Measurements from ENCODE around the gene ALDH3A2.

DNA sequence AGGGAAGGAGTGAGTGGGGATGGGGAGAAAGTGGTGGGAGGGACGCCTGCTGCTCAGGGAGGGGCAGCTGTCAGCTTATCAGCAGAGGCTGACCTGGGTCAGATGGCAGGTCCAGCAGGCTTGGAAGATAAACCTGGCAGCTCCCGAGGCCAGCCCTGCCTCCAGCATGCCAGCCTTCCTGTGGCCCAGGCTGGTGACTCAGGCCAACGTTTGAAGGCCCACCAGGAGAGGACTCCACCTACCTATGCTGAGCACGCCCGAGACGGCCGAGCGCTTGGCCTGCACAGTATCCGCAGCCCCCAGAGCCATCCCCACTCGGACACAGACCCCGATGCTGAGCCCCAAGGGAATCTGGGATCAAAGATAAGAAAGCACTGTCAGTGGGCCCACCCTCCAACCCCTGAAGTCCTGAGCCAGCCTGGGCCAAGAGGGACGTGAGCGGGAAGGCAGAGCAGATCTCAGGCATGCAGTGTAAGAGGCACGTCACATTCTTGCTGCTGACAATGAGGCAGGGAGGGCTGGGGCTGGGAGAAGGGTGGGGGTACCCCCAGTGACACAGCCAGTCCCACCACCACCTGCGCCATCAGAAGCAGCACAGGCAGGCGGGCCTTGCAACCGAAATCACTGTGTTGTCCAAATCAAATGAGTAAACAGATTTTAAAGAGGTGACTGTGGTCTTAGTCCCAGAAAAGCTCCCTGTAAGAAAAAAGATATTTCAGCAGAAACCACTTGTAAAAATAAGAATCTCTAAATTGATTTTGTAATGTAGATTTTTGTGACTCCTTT is 55.5 kb downstream of the ALDH3A2 start:
- no peak for TF ChIP-seq EZH2 (IDR thresholded peaks at IDR 0.05; ENCODE audit: borderline replicate concordance, insufficient read depth, low read depth, low read length, poor library complexity, severe bottlenecking)
- TF ChIP-seq, protein P1, sequence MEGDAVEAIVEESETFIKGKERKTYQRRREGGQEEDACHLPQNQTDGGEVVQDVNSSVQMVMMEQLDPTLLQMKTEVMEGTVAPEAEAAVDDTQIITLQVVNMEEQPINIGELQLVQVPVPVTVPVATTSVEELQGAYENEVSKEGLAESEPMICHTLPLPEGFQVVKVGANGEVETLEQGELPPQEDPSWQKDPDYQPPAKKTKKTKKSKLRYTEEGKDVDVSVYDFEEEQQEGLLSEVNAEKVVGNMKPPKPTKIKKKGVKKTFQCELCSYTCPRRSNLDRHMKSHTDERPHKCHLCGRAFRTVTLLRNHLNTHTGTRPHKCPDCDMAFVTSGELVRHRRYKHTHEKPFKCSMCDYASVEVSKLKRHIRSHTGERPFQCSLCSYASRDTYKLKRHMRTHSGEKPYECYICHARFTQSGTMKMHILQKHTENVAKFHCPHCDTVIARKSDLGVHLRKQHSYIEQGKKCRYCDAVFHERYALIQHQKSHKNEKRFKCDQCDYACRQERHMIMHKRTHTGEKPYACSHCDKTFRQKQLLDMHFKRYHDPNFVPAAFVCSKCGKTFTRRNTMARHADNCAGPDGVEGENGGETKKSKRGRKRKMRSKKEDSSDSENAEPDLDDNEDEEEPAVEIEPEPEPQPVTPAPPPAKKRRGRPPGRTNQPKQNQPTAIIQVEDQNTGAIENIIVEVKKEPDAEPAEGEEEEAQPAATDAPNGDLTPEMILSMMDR (IDR thresholded peaks at IDR 0.05): no peak
